Upper lobe of left lung (tissue), 6 donors: ENCODE measurements around the gene PRELID1. TPM values are rescaled to one million over a fixed set of nuclear protein-coding genes. Genes with fewer than 3 reads are reported as not detected.

Experiments
- ATAC-seq, 2 donors: fragments of 200-7000 bp; cut with Tn5 transposase; one replicate each; pipeline ENCODE4 v1.9.1; 2022; ENCODE audit warnings: mild to moderate bottlenecking in 2 of 2, moderate library complexity in 2 of 2; ENCODE audit not compliant: low FRiP score in 2 of 2
- DNase-seq, 2 donors: peaks; one replicate each; pipeline ENCODE4 v3.0.0-alpha.2; 2019 to 2020
- H3K27ac ChIP-seq, 4 donors: fragments of 200-600 bp; sonication (generic); one replicate each; pipeline ENCODE4 v1.5.1; 2016 to 2019
- H3K27me3 ChIP-seq, 4 donors: fragments of 200-600 bp; sonication (generic); one replicate each; pipeline ENCODE4 v1.5.1; 2017 to 2019
- H3K36me3 ChIP-seq, 4 donors: fragments of 200-600 bp; sonication (generic); one replicate each; pipeline ENCODE4 v1.5.1; 2016 to 2019
- H3K4me1 ChIP-seq, 4 donors: fragments of 200-600 bp; sonication (generic); one replicate each; pipeline ENCODE4 v1.5.1; 2018 to 2019
- H3K4me3 ChIP-seq, 4 donors: fragments of 200-600 bp; sonication (generic); one replicate each; pipeline ENCODE4 v1.5.1; 2017 to 2019; ENCODE audit warnings: mild to moderate bottlenecking in 2 of 4, moderate library complexity in 1 of 4
- H3K9me3 ChIP-seq, 4 donors: fragments of 200-600 bp; sonication (generic); one replicate each; pipeline ENCODE4 v1.5.1; 2018 to 2019
- EP300 ChIP-seq, 4 donors: sonication (generic); formaldehyde crosslinking; IDR thresholded peaks; one replicate each; pipeline ENCODE4 v1.5.1; 2017; ENCODE audit warnings: antibody characterized with exemption in 4 of 4, control low read depth in 2 of 4
- POLR2A ChIP-seq, 4 donors: fragments of 450-650 bp; IDR thresholded peaks; one replicate each; pipeline ENCODE4 v1.5.1; 2016 to 2017; ENCODE audit warnings: antibody characterized with exemption in 4 of 4, mild to moderate bottlenecking in 2 of 4
- POLR2AphosphoS5 ChIP-seq, 2 donors: sonication (generic); formaldehyde crosslinking; IDR thresholded peaks; one replicate each; pipeline ENCODE4 v1.5.1; 2017; ENCODE audit warnings: antibody characterized with exemption in 2 of 2
- WGBS, 2 donors: methylation state at CpG; one replicate each; pipeline ENCODE4 v1.1.5; 2017 to 2018; 5-methylcytosine and 5-hydroxymethylcytosine counted together
- total RNA-seq, 6 donors: library from RNA; depleted of rRNA in 4 of 6; stranded (reverse); fragments of >200 nt in 4 of 6; gene quantifications; one replicate each; pipeline versions ENCODE4 v1.1.0 to v1.2.1, GENCODE V29; 2016 to 2021
- TF ChIP-seq, protein P1 (sequence below), 6 experiments: fragments of 450-650 bp in 4 of 6; fragments of 200-600 bp in 2 of 6; sonication (generic) in 2 of 6; IDR thresholded peaks; one replicate each; pipeline ENCODE4 v1.5.1; 2016 to 2019; ENCODE audit warnings: antibody characterized with exemption in 6 of 6
- donor health status: DM: no; HTN: no; CAD: no; lungs with moderate emphysema.
- donor health status: DM: no; HTN: yes; CAD: no; lungs with severe emphysema.

The PRELID1 gene
- total RNA-seq, 6 donors from 2014 or later = 45.1 to 132 (median 86.8) TPM

DNA sequence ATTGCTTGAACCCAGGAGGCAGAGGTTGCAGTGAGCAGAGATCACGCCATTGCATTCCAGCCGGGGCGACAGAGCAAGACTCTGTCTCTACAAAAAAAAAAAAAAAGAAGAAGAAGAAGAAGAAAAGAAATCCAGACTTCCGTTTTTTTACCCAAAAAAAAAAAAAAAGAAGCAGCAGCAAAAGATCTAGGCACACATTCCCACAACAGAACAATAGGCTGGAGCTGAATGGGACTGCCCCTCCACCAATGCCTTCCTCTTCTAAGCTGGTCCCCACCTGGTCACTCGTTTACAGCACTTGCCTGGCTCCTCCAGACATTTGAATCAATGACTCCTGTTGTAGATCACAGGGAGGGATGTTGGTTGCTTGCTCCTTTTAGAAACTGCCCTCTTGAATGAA lies 49.5 kb downstream of the PRELID1 start:
- peaks cover 37 to 46% (median 40%) of the 10 kb centered on the region in 4 donors for H3K4me1 ChIP-seq
- ATAC-seq (no peak), DNase-seq (no peak)
- H3K27me3 ChIP-seq = no peaks in the 10 kb centered on the region
- H3K4me3 ChIP-seq = no peak overlapping the region
- peaks cover 0 to 16% (median 0%) of the 10 kb centered on the region in 4 donors for H3K36me3 ChIP-seq
- H3K9me3 ChIP-seq = no peaks in the 10 kb centered on the region
- 68 to 73% methylated on average over 5 of the region's 5 CpGs for whole genome bisulfite sequencing, 2 donors
- no peak overlapping the region for H3K27ac ChIP-seq
- TF ChIP-seq POLR2A (IDR thresholded peaks at IDR 0.05) (no peak), EP300 (IDR thresholded peaks at IDR 0.05) (no peak), POLR2AphosphoS5 (IDR thresholded peaks at IDR 0.05) (no peak)
- TF ChIP-seq, protein P1, sequence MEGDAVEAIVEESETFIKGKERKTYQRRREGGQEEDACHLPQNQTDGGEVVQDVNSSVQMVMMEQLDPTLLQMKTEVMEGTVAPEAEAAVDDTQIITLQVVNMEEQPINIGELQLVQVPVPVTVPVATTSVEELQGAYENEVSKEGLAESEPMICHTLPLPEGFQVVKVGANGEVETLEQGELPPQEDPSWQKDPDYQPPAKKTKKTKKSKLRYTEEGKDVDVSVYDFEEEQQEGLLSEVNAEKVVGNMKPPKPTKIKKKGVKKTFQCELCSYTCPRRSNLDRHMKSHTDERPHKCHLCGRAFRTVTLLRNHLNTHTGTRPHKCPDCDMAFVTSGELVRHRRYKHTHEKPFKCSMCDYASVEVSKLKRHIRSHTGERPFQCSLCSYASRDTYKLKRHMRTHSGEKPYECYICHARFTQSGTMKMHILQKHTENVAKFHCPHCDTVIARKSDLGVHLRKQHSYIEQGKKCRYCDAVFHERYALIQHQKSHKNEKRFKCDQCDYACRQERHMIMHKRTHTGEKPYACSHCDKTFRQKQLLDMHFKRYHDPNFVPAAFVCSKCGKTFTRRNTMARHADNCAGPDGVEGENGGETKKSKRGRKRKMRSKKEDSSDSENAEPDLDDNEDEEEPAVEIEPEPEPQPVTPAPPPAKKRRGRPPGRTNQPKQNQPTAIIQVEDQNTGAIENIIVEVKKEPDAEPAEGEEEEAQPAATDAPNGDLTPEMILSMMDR (IDR thresholded peaks at IDR 0.05) = no peak

DNA sequence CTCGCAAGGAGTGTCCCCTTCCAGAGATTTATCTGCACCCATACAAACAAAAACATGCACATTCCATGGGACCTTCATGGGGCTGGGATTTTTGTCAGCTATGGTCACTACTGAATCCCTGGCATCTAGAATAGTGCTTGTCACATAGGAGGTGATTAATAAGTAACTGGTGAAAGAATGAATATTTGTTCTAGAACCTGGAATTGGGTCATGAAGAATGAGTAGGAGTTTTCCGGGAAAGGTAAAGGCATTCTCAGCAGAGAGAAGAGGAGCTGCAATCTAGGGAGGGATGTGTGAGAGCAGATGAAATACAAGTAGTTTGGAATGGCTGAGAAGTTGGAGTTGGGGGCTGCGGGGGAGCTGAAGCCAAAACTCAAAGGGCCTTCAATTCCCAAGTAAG lies 50.7 kb downstream of the PRELID1 start:
- H3K27me3 ChIP-seq = no peaks in the 10 kb centered on the region
- peaks cover 0 to 8% (median 0%) of the 10 kb centered on the region in 4 donors for H3K36me3 ChIP-seq
- H3K4me3 ChIP-seq = no peak overlapping the region
- peaks cover 33 to 49% (median 40%) of the 10 kb centered on the region in 4 donors for H3K4me1 ChIP-seq
- ATAC-seq (no peak), DNase-seq (no peak)
- 89% methylated on average over 3 of the region's 3 CpGs for WGBS, 2 donors
- no peak for TF ChIP-seq POLR2A (IDR thresholded peaks at IDR 0.05)
- TF ChIP-seq, protein P1 (IDR thresholded peaks at IDR 0.05) = no peak
- H3K9me3 ChIP-seq = no peaks in the 10 kb centered on the region
- no peak overlapping the region for H3K27ac ChIP-seq

DNA sequence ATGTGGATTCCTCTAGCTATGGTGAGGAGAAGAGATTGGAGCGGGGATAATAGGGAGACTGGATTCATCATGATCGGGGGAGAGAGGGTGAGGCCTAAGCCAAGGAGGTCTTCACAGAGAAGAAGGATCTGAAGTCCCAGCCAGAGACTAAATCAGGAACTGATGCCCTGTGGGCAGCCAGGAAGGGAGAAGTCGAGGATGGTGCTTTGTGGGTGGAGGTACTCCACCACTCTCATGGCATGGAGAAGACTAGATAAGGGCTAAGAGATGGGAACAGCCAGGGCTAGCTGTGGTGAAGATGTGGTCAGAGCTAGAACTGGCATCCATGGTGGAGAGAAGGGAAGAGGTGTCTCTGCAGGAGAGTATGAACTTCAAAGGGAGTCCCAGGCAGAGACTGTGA lies 51.1 kb downstream of the PRELID1 start:
- DNase-seq (no peak), ATAC-seq (no peak)
- TF ChIP-seq, protein P1 (IDR thresholded peaks at IDR 0.05) = no peak
- TF ChIP-seq POLR2A (IDR thresholded peaks at IDR 0.05) = no peak
- no peak for TF ChIP-seq EP300 (IDR thresholded peaks at IDR 0.05)
- no peak for TF ChIP-seq POLR2AphosphoS5 (IDR thresholded peaks at IDR 0.05)
- no peak overlapping the region for H3K4me3 ChIP-seq
- H3K27me3 ChIP-seq = no peaks in the 10 kb centered on the region
- 63 to 73% methylated on average over 3 of the region's 3 CpGs for WGBS, 2 donors
- no peak overlapping the region for H3K27ac ChIP-seq
- no peaks in the 10 kb centered on the region for H3K9me3 ChIP-seq
- peaks cover 0 to 4% (median 0%) of the 10 kb centered on the region in 4 donors for H3K36me3 ChIP-seq
- H3K4me1 ChIP-seq = peaks cover 28 to 44% (median 36%) of the 10 kb centered on the region in 4 donors

DNA sequence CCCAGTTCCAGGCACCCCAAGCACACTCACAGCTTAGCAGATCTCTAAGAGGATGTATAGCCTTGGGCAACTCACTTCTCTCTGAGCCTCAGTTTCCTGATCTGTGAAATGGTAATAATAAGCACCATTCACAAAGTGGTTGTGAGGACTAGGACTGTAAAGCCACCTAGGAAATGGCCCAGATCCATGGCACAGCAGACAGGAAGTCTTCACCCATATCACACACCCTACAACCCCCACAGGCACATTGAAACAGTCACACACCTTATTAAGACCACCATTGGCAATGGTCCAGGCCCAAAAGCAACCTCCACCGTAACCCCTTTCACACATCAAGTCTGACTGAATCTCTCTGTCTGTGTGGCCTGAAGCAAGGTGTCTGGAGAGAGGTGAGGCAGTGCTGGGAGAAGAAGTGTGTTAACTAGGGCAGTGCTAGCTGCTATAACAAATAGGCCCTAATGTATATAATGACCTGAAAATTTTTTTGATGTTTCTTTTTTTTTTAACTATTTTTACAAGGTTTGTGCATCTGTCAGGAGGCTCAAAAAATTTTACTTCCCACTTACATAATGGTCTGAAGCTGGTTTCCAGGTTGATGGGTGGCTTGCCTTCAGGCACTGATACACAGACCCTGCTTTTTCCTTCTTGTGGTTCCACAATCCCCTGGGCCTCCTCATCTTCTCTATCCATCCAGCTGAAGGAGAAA lies 51.7 kb downstream of the PRELID1 start:
- no peak for TF ChIP-seq POLR2AphosphoS5 (IDR thresholded peaks at IDR 0.05)
- TF ChIP-seq EP300 (IDR thresholded peaks at IDR 0.05) = no peak
- TF ChIP-seq, protein P1 (IDR thresholded peaks at IDR 0.05) = no peak
- TF ChIP-seq POLR2A (IDR thresholded peaks at IDR 0.05) = no peak
- H3K36me3 ChIP-seq = no peaks in the 10 kb centered on the region
- no peak overlapping the region for H3K27ac ChIP-seq
- no peak overlapping the region for H3K4me3 ChIP-seq
- H3K27me3 ChIP-seq = no peaks in the 10 kb centered on the region
- H3K9me3 ChIP-seq = no peaks in the 10 kb centered on the region
- DNase-seq (no peak), ATAC-seq (no peak)
- H3K4me1 ChIP-seq = peaks cover 22 to 38% (median 30%) of the 10 kb centered on the region in 4 donors
- 75 to 92% methylated on average over 1 of the region's 1 CpG for WGBS, 2 donors

DNA sequence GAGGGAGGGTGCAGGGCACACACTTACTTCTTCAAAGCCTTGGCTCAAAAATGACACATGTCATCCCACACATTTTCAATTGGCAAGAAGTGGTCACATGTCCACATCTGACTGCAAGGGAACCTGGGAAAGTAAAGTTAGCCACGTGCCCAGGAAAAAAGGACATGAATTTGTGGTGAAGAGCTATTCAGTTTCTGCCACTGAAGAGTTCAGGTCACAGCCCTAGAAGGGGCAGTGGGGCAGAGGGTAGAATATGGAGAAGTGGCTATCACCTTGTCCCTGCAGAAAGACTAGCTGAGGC lies 52.2 kb downstream of the PRELID1 start:
- DNase-seq (no peak), ATAC-seq (no peak)
- no peaks in the 10 kb centered on the region for H3K9me3 ChIP-seq
- peaks cover 17 to 33% (median 25%) of the 10 kb centered on the region in 4 donors for H3K4me1 ChIP-seq
- no peak overlapping the region for H3K27ac ChIP-seq
- no peaks in the 10 kb centered on the region for H3K27me3 ChIP-seq
- no peaks in the 10 kb centered on the region for H3K36me3 ChIP-seq
- H3K4me3 ChIP-seq = no peak overlapping the region
- 5 to 24% methylated on average over 1 of the region's 1 CpG for WGBS, 2 donors
- TF ChIP-seq POLR2A (IDR thresholded peaks at IDR 0.05) (no peak), POLR2AphosphoS5 (IDR thresholded peaks at IDR 0.05) (no peak), EP300 (IDR thresholded peaks at IDR 0.05) (no peak)
- TF ChIP-seq, protein P1 (IDR thresholded peaks at IDR 0.05) = no peak
